Measurements from ENCODE around the gene CEP164.
"Not testable (repeated sequence)": the region's sequence is repeated elsewhere in the genome, so short reads cannot be mapped to it uniquely, and the experiment has no call there.

Gene CEP164

DNA sequence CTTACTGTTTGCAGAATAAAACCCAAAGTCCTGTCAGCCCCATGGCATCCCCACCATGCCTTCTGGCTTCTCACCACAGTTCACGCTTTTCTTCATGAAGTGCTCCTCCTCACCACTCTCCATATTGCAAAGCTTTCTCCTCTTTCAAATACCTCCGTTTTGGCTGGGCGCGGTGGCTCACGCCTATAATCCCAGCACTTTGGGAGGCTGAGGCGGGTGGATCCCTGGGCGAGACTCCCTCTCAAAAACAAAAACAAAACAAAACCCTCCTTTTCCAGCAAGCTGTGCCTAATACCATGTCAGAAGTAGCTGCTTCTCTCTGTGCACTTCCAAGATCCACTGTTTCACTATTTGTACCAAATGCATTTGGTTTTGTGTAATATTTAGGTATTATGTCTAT is 18.3 kb upstream of the CEP164 start:
- no peak for DNase-seq

DNA sequence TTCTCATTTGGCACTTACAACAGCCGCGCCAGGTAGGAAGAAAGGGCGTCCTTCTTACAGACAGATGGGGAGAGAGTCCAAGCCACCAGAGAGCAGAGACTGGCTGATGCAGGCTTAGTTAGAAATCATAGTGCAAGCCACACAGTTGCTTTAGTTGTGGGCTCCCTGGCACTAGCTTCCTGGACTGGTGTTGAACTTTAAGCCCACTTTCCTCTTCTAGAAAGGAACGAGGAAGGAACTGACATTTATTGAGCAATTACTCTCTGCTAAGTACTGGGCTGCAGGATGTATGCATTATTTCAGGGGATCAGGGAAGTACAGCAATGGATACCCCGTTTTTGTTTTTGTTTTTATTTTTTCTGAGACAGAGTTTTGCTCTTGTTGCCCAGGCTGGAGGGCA is 14.6 kb upstream of the CEP164 start:
- DNase-seq, result no peak

DNA sequence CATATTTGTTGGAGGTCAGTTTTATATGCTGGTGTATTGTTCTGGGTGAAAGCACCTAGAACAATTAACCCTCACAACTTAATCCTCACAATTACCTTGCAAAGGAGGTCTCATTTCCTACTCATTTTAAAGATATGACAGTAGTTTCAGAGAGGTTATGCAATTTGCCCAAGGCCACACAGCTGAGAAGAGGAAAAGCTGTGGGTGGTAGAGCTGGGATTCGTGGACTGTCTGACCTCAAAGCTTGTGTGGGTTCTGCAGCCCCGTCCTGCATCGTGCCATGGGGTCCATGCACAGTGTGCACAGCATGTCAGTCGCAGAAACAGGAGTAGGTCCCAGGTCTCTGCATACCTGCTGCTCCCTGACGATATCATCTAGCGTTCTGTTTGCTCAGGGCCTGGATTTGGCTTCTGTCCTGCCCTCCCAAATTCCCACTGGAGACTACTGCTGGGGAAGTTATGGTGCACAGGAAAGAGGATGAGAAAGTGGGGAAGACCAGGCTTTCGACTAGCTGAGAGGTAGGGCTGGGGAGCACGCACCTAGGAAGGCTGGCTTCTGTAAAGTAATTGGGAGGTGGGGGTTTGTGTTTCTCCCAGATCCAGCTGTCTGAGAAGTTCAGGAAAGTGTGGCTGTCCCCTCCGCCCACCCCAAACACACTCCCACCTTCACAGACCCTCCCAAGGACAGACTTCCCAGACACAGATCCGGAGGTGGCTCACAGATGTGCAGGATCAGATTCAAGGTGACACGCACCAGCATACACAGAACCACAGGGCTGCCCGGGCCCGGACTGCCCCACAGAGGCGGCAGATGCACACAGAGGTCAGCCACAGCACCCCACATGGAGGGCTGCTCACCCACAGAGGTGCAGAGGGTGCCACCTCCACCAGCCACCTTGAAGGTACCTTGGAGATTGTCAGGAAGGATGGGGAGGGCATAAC is 13.6 kb upstream of the CEP164 start:
- no peak for DNase-seq

DNA sequence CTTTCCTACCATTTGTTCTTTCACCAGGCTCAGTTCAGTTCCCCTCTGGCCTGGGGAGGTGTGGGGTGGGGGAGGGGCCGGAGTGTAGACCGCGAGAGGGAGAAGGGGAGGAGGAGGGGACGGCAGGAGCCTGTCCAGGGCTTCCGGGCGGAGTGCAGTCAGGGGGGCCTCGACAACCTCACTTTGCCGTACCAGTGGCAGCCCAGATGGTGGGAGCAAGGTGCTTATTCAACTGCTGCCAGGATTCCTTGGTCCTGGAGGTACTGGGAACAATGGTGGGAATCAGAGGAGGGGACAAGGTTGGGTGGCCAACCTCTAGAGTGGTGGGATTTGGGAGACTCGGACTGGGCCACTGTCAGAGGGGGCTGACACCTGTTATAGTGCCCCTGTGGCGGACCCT is 12.8 kb upstream of the CEP164 start:
- no peak for DNase-seq

DNA sequence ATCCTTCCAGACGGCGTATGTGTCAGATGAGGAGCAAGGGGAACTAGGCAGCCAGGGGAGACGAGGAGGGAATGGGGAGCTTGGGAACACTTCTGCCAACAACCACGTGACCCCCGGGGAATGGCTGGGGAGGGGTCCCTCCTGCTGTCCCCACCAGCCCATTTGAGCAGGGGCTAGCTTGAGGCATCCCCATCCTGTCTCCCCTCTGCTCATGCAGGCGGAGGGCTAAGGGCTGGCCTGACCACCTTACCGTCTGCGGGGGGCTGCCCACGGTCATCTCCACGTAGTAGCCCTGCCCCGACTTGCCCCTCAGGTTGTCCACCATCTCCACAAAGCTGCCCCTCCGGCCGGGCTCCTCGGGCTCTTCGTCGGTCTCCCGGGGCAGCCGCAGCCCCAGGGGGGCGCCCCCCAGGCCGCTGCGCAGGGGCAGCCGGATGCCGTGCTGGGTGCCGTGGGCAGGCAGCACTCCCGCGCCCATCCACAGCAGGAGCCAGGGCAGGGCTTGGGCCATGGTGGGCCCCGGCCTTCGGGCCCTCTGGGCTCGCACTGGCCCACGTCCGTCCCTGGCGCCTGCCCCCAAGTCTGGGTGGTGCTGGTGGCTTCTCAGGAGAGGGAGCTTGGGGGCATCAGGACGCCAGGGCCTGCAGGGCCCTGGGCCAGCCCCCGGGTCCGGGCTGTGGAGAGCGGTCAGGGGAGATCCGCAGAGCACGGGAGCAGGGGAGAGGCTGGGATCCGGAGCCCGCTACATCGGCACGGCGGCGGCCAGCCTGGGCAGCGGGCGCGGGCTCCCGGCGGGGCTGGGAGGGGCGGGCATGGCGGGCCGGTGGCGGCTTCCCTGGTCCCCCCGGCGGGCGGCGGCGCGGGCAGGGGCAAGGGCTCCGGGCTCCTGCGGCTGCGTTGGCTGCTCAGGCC is 12.1 kb upstream of the CEP164 start:
- DNase-seq, result no peak

DNA sequence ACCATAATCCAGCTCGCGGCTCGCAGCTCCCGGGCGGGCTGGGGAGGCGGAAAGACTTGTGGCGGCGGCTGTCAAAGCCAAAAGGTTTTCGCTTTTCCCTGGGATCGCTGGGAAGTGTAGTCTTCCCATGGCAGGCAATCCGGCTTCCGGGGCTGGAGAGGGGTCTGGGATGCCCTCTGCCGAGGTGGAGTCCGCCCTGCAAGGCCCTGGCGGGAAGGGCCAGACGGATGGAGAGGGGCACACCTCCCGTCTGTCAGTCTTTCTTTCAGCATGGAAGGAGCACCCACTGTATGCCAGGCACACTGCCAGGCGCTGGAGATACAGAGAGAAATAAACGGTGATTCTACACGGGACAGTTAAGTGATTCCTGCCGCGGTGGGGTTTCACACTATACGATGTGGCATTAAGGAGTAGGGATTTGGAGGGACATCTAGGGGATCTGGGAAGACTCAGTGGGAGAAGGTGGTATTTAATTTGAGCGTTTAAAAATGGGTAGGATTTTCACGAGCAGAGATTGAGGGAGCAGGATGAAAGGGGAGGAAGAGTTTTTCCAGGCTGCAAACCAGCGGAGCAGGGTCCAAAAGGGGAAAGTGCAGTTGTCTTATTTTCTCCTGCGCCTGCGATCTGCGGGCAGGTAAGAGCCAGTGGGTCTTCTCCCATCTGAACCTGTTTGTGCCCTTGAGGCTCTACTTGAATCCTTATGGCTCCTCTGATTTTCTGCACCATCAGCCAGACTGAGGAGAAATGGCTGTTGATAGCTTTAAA is 11.3 kb upstream of the CEP164 start, which contains the start of gene BACE1:
TSS of gene BACE1 (minus strand) at position 60 of the 765 bp plus-strand sequence. CDS start 461 bp downstream, outside the sequence.
- DNase-seq, result peak; percentile 41

DNA sequence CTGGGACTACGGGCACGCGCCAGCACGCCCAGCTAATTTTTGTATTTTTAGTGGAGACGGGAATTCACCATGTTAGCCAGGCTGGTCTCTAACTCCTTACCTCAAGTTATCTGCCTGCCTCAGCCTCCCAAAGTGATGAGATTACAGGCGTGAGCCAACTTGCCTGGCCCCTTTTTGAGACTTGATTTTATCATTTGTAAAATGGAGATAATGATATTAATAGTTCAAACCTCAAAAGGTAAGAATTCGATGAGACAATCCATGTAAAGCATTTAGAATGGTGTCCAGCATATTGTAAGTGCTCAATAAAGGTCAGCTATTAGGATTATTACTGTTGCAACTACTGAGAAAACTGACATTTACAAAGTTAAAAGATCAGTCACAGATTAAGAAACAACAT is 8.9 kb upstream of the CEP164 start:
- no peak for DNase-seq

DNA sequence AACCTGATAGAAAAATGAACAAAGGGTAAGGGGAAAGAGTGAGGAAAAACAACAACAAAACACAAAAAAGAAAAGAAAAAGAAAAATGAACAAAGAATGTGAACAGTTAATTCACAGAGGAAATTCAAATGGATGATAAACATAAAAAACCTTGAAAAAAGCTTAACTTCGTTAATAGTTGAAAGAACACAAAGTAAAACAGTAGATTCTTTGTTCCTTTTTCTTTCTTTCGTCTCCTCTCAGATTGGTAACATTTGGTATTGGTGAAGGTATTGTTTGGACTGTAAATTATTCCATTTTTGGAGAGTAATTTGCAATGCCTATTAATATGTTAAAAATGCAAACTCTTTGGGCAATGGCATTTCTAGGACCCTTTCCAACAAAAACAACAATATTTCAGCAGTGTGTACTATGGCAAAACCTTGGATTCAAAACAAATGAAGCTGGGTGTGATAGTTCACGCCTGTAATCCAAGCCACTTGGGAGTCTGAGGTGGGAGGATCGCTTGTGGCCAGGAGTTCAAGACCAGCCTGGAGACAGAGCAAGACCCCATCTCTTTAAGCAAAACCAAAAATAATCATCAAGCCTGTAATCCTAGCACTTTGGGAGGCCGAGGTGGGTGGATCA is 8.3 kb upstream of the CEP164 start:
- DNase-seq, result no peak

DNA sequence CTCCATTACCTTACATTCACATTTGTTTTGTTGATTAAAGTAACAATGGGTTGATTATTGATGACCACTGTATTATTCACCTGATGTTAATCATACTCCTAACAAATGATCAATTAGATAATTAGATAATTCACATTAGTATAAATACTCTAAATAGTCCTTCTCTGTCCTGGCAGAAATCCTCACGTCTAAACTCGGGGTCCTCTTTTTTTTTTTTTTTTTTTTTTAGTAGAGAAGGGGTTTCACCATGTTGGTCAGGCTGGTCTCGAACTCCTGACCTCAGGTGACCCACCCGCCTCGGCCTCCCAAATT is 443 bp upstream of the CEP164 start:
- not testable (repeated sequence) for DNase-seq

DNA sequence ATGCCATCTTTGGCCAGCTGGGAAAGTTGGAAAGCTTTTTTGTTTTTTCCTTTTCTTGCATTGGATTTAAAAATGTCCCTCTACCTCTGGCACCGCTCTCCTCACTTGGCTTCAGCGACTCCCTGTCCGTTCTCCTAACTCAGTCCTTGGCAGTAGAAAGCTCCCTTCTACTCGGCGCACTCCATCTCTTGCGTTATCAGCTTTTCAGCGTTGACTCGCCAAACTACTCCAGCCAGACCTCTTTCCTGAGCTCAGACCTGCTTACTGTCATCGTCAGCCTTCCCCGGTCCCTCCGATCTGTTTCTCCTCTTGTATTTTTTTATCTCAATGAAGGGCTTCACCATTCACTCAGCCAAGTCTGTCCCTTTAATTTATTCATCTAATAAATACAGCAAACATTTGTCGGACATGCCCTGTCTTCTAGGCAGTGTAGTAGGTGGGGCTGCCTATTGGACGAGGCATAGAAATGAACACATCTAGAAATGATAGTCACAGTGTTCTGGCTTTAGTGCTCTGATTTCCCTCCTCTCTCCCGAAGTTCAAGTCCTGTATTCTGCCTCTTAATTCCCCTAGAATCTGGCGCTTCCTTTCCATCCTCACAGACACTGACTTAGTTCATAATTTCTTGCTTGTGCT is 839 bp downstream of the CEP164 start:
- no peak for DNase-seq

DNA sequence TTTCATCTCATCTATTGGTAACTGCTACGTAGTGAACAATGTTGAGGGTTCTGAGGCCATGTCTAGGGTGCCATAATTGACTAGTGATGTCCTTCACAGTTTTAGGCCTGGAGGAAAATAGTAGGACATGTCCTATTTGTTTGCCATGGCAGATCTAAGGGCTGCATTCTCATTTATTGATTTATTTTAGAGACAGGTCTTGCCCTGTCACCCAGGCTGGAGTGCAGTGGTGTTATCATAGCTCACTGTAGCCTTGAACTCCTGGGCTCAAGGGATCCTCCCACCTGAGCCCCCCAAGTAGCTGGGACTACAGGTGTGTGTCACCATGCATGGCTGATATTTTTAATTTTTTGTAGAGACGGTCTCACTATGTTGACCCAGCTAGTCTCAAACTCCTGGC is 5.2 kb downstream of the CEP164 start:
- no peak for DNase-seq

DNA sequence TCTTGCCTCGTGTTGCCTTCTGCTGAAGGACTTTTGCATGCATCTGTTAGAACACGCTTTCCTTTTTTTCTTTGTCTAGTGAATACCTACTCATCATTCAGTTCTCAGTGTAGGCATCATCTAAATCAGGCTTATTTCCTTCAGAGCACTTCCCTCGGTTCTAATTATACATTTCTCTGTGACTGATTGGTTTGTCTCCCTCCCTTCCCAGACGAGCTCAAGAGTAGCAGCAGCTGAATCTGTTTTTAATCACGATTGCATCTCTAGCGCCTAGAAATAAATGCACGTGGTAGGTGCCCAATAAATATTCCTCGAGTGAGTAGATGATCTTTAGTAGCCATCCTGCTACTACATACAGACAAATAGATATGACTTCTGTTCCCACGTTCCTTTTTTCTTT is 6.3 kb downstream of the CEP164 start:
- DNase-seq, result no peak

DNA sequence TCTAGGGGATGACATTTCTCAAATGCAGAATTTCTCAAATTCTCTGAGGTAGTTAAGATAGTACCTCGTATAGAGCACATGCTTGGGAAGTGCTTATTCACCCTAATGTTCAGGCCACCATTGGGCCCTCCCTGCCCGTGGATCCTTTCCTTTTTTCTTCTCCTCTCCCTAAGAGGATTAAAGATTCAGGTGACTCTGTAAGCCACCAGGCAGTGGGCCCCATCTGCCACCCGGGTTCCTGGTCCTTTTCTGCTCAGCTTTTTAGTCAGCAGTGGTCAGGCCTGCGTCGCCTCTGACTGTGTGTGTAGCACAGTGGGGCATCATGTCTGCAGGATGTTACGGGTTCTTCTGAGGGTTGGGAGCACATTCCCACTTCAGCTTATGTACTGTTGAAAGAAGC is 7.2 kb downstream of the CEP164 start:
- DNase-seq, result no peak

DNA sequence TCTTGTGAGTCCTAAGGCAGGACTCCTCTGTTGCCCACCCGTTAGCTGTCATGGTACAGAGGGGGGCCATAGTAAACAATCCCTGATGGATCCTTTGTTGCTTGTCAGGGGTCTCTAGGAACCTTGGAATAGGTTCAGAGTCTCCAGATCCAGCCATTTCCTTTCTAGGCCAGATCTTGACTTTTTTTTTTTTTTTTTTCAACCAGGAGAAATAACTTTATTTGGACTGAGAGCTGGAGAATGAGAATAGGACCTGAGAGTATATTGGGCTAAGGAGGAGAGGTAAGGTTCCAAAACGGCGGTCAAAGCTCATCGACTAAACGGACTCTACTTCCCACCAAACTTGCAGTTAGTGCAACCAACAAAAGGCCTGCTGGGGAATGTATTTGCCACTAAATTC is 7.7 kb downstream of the CEP164 start:
- no peak for DNase-seq

DNA sequence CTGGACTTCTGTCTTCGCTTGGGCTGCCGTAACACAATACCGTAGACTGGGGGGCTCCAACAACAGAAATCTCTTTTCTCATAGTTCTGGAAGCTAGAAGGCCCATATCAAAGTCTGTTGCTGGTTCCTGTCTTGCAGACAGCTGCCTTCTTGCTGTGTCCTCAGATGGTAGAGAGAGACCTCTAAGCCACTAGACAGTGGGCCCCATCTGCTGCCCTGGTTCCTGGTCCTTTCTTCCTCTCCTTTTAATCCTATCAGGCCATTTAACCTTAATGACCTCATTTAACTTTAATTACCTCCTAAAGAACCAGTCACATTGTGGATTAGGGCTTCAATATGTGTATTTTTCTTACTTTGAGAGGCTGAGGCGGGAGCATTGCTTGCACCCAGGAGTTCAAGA is 9.4 kb downstream of the CEP164 start:
- DNase-seq, result no peak

DNA sequence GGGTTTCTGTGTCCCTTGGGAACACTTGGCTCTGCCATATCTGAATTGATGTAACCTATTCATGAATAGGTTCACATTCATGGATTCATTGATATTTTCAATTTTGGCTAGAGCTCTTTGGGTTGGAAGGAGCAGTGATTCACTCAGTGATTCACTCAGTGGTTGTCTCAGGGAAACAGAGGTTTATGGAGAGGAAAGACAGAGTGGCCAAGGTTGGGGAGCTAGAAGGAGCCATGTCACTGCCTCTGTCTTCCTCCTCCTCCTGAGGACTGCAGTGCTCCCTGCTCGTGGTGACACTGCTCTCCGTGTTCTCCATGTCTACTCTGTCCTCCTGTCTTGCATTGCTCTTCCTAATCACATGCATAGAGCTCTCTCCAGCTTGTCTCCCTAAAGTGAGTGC is 17.4 kb downstream of the CEP164 start:
- DNase-seq, result no peak

DNA sequence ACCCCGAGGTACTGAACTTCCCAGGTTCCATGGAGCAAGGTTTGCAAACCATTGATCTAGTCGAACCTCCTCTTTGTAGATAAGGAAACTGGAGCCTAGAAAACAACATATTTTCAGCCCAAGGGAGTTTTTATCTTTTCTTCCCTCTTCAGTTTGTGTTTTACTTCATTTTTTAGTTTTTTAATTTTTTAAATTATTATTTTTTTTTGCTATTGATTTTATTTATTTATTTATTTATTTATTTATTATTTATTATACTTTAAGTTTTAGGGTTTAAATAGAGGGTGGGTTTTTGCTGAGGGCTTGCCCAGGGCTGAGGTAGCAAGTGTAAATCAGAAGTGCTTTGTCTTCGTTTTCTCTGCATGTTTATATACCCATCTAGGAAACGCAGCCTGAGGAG is 26.9 kb downstream of the CEP164 start:
- DNase-seq, result no peak

DNA sequence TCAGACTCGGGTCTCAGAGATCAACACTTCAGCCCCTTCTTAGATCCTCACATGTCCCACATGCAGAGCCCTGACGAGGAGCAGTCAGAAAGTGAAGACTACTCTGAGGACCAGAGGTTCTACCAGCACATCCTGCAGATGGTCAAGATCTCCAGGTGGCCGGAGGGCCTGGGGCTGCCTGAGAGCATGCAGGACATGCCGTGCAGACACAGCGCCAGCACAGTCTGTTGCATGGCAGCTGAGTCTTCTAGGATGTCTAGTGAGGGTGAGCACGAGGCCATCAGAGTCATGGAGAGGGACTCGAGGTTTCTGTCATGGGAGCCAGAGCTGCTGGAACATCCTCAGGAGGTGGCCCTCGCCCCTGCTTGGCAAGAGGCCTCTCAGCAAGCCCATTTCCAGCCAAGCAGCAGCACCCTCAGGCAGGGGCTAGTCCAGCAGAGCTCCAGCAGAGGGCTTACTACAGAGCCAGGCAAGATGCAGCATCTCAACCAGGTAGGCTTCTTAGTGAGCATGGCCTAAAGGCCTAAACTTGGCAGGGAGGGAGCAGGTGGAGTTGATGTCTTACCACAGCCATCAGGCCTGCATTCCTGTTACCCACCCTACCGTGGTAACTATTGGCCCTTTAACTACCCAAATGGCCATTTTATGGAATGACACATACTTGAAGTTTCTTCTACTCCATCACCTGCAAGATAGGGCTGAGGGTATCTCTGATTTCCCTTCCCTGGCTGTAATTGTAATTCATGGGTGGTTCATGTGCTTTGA is 28.7 kb downstream of the CEP164 start:
- no peak for DNase-seq

DNA sequence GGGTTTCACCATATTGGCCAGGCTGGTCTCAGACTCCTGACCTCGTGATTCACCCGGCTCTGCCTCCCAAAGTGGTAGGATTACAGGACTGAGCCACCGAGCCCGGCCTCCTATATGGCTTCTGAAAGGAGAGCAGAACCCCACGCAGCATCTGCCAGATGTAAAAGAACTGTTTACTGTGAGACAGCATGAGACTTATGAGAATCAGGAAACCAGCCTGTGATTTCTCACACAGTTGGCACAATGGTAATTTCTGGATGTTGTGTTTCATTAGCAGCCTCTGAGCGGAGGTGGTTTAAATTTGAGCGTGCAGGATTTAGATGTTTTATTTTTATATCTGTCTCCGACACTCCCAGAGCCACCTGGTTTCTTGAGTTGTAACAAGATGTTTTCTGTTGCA is 33.8 kb downstream of the CEP164 start:
- no peak for DNase-seq

DNA sequence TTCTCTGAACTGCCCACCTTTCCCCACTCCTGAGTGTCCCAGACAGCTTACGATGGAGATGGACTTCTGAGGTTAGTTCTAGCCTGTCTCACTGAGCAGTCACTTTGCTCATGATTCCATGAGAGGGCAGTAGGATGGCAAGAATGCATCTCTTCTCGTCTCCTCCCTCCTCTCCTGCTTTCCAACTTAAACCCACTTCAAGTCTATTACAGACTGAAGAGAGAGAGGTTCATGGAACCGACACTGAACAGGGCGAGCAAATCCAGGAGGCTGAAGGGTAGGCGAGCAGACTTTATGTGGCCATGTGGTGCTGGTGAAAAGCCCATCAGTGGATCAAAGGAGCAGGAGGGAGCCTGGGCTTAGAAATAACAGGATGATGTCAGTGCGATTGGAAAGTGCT is 38.6 kb downstream of the CEP164 start:
- DNase-seq, result peak; percentile 2

DNA sequence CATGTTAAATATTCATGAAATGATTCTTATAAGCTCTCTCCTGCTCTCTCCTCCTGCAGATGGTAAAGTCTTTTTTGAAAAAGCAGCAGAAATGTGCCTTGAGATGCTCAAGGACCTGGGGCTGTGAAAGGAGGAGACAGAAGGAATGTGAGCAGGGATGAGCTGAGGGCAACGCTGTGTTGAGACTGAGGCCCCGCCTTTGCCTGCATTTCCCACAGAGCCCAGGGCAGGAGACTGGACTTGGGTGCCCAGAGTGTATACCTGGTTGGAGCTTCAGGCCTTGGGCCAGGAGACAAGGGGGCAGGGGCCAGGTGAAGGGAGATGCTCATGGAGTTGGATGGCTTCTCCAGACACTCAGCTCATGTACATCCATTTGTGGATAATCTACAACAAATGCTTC is 39.2 kb downstream of the CEP164 start:
- DNase-seq, result no peak

Measured in NCI-H1694 treated with DMSO at 0.1 percent for 48 hours (cell line).